NCI-H1417 treated with DMSO at 0.1 percent for 48 hours (cell line): ENCODE measurements around the gene CACYBP.

Experiments
- DNase-seq: peaks from one replicate; lab custom pipeline; 2025; lab: John Stamatoyannopoulos, UW

CACYBP gene

GRCh38 chr1:174974711-174975119 lies 25.0 kb upstream of the CACYBP start:
- no peak for DNase-seq

GRCh38 chr1:174975764-174976163 lies 24.0 kb upstream of the CACYBP start:
- no peak for DNase-seq

DNA sequence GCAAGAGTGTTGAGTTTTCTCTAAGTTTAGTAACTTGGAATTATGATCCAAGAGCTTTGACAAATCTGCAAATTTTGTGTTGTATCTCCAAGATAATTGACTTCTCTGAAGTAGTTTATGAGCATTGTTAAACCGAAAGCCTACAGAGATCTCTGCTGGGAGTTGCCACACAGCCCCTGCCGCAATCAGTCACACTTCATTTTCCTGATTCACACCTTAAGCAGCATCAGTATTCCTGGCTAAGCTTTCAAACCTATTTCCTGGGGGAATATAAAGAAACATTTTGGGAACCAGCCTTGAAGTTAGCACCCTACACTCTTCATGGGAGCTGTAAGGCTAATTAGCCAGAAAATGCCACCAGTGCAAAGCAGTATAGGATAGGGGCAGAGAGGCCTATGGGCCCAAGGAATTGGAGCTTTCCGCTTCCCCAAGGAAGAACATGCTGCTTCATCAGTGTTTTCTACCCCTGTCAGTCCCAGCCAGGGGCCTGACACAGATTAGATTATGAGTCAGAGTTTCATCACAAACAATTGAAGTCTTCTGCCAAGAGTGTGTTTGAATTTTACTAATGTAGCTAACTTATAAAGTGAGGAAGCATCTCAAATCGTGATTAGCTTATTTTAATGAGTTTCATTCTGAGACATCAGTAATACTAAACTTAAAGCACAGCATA lies 23.2 kb upstream of the CACYBP start:
- no peak for DNase-seq

GRCh38 chr1:174982971-174983689 lies 16.6 kb upstream of the CACYBP start:
- DNase-seq, result no peak

DNA sequence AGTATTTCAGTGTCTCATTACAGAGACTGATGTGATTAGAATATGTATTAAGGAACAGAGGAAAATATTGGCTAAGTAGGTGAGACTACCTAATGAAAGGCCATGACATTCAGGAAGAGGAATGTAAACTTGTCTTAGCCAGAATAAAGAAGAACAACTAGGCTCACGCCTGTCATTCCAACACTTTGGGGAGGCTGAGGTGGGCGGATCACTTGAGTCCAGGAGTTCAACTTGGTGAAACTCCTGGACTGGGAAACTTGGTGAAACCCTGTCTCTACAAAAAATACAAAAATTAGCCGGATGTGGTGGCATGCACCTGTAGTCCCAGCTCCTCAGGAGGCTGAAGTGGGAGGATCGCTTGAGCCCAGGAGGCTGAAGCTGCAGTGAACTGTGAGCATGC lies 14.8 kb upstream of the CACYBP start:
- DNase-seq, result no peak

DNA sequence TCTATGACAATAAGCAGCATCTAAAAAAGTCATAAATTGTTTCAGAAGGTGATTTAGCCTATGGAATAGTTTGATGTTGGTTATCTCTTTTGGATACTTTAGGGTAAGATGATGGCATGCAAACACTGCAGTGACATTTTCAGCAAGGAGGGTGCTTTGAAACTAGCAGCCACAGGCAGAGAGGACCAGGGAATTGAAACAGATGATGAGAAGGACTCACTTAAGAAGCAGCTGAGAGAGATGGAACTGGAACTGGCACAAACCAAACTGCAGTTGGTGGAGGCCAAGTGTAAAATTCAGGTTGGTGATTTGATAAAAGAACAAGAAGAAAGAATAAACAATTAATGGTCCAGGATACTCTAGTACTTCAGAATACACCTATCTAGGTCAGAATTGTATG lies 11.2 kb upstream of the CACYBP start:
- DNase-seq, result no peak

- no peak for DNase-seq
These were observed 10.8 kb upstream of the CACYBP start for GRCh38 chr1:174988986-174989385.

- no peak for DNase-seq
These were observed 10.1 kb upstream of the CACYBP start for GRCh38 chr1:174989536-174990220.

- DNase-seq, result no peak
These were observed 9.3 kb upstream of the CACYBP start for GRCh38 chr1:174990382-174990999.

DNA sequence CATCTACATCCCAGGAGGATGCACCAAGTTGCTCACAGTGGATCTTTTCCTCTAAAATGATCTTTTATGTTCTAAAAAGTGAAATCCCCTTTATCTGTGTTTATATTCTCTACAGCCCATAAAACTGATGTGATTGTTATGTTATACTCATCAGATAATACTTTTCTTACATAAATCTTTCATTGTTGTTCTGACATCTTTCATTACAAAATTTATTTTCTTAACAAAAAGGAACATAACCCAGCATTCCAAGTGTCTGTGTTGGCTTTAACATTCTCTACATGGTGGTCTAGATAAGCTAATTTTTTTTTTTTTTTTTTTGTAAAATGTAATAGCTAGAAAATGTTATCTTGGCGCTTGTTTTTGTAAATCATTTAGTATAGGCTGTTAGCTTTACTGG lies 8.3 kb upstream of the CACYBP start:
- DNase-seq, result no peak

- DNase-seq, result no peak
These were observed 4.6 kb upstream of the CACYBP start for GRCh38 chr1:174995121-174995520.

GRCh38 chr1:174995916-174996315 lies 3.8 kb upstream of the CACYBP start:
- DNase-seq, result no peak

DNA sequence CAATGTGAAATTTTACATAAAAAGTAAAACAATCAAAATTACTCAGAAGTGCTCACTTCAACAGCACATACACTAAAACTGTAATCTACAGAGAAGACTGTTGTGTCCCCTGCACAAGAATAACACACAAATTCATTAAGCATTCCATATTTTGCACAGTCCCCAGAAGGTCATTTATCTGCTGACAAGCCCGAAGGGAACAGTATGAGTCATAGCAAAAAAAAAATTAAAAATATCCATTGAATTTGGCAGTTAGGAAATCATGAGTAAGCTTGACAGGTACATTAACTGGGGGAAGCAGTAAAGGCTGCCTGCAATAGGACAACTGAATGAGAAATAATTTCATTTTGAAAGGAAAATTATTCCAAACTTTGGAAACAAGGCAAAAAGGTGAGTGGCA lies 3.3 kb upstream of the CACYBP start:
- DNase-seq, result no peak

DNA sequence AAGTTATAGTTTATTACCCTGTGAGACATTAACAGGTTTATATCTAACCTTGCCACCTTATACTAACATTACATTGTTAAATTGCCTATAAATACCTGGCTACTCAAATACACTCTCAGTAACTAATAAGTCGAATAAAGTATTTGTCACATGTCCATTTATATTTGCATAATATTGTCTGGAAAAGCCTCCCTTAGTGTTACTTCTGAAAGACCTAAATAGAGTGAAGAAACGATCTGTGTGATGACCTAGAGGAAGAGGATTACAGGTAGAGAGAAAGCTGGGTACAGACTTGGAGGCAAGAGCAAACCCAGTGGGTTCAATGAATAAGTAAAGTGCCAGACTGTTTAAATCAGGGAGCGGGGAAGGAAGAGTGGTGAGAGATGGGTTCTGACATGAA lies 2.7 kb upstream of the CACYBP start:
- no peak for DNase-seq

DNA sequence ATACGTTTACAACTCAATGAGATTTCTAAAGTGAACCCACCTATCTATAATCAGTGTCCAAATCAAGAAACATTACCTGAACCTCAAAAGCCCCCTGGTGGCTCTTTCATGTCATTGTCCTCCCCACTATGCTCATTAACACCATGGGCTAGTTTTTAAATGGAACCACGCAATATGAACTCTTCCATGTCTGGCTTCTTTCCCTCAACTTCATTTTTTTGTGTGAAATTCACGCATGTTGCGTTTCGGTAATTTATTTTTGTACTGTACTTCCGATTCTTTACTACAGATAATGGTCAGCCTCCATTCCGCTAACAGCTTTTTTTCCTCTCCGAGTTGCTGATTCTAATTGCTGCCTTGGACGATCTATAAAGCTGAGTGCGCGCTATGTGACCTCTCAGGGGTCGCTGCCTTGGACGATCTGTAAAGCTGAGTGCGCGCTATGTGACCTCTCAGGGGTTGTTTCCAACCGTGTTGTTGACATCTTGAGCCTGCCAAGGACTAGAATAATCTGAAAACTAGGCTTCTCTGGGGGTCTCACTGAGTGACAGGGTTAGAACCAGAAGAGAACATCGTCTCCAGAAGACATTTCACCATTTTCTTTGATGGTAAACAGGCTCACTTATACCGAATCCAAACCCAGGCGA lies 1.1 kb upstream of the CACYBP start:
- DNase-seq, result peak; percentile 72

DNA sequence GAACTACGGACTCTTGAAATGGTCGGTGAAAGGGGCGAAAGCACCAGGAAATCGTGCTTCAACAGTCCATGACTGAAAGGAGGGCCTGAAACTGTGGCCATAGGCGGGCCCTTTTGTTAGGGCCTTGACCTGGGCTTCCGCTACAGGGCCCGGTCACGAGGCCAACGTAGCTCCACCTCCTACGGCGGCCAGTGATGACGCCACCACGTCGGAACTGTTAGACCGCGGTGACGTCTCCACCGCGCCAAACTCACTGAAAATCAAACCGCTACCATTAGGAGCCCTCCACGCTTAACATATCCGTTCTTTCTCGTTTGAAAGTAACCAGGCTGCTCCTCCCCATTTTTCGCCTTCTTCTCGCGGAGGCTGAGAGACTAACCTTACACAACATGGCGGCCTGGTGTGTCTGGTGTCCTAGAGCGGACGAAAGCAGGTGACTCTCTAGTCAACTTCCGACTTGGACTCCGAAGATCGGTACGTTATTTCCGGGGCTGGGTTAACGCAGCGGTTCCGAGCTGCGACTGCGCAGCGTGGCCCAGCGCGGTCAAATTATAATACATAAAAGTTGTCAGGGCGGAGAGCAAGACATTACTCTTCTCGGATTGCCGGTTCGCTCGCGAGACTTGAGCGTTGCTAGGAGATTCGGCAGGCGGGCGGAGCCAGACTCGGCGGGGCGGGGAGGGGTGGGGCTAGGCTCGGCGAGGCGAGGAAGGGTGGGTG lies 371 bp upstream of the CACYBP start:
- peak; percentile 88 for DNase-seq

GRCh38 chr1:175000697-175001187 lies 995 bp downstream of the CACYBP start:
- DNase-seq, result no peak

DNA sequence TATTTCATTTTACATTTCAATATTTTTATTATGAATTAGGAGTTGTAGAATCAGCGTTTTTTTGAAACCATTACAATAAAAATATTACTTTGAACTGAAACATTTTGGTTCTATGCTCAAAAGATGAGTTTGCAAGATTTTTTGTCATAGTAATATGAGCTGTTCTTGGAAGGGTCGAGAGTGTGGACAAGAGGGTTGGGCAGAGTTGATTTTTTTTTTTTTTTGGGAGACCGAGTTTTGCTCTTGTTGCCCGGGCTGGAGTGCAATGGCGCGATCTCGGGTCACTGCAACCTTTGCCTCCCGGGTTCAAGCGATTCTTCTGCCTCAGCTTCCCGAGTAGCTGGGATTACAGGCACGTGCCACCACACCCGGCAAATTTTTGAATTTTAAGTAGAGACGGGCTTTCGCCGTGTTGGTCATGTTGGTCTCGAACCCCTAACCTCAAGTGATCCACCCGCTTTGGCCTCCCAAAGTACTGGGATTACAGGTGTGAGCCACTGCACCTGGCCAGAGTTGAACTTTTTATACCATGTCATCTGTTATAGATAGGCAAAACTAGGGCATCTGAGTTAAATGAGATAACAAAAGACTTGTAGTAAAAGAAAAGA lies 3.3 kb downstream of the CACYBP start:
- DNase-seq, result no peak

DNA sequence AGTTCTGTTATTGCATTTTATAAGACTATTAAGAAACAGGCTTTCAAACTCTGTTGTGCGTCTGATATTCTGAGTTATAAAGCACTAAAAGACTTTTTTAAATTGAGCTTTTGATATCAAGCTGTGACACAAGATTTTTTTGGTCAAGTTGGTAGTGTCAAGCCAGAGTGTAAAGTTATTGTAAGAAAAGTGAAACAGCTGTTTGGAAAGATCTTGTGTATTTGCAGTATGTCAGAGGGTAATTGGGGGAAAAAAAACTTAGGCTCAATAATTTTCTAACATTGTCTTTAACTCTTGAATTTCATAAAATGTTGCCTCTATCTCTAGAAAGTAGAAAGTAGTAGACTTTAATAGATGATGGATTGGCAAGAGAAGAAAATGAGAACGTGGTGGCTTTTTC lies 3.8 kb downstream of the CACYBP start:
- no peak for DNase-seq

DNA sequence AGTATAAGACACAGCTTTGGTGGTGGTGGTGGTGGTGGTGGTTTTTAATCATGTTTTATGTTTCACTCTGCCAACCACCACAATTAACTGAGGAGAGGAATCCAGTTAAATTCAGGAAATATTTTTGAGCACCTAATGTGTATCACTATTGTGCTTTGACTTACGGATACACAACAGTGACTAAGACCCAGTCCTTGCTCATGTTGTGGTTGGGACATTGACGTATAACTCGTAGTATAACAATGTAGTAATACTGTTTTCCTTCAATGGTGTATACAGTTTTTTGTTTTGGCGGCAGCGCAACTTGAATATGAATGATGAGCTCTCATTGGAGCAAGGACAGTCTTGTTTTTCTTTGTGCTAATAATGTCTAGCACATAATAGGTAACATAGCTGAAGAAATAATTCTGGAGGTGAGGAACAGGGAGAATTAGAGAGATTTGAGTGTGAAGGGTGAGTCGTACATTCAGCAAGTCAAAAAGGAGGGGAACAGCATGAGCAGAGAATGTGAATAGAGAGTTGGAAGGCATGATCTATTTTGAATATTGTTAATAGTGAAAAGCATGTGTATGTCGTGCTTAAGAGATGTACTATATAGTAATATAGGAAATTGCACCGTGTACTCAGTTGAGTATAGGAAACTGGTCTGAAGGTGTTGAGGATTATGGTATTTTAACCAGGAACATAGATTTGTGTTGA lies 5.5 kb downstream of the CACYBP start:
- DNase-seq, result no peak
